Activated naive CD4-positive, alpha-beta T cell treated with anti-CD3 and anti-CD28 coated beads, Interleukin-2, amount 10 ng/mL, durations not matched to agents 5 hours and 36 hours (primary cell): Measurements from ENCODE around the gene OLFM1. TPM values are rescaled to one million over a fixed set of nuclear protein-coding genes. Genes with fewer than 3 reads are reported as not detected.

Source experiments
- total RNA-seq, 2 experiments: library from RNA; stranded (reverse); gene quantifications; one replicate each; pipeline ENCODE4 v1.2.3, GENCODE V29; 2021

The OLFM1 gene
- total RNA-seq, result not detected

DNA sequence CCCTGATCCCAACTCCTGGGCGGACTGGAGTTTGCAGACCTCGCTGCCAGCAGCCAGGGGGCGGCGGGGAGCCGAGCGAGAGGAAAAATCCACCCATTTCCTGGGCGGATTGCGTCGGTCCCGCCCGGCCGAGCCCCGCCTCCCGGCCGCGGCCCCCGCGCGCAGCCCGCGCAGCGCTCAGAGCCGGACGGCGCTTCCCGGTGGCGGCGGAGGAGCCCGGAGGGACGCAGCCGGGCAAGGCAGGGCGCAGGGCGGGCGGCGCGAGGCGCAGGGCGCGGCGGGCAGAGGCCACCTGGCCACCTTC, at the start of gene OLFM1:
Gene OLFM1, plus strand, starts transcription at position 180 of the 304 bp plus-strand sequence. CDS start 322 bp downstream, outside the sequence.

Other genes with a start within 250 kb of the OLFM1 start
- not detected for gene FCN2, start 206.9 kb upstream of the OLFM1 start, total RNA-seq
- not detected for gene FCN1, start 169.8 kb upstream of the OLFM1 start, total RNA-seq